Measurements from ENCODE around the gene SLC1A7. TPM values are rescaled to one million over a fixed set of nuclear protein-coding genes. Genes with fewer than 3 reads are reported as not detected.

The SLC1A7 gene
- total RNA-seq, 1 donor from 2014 or later = not detected

DNA sequence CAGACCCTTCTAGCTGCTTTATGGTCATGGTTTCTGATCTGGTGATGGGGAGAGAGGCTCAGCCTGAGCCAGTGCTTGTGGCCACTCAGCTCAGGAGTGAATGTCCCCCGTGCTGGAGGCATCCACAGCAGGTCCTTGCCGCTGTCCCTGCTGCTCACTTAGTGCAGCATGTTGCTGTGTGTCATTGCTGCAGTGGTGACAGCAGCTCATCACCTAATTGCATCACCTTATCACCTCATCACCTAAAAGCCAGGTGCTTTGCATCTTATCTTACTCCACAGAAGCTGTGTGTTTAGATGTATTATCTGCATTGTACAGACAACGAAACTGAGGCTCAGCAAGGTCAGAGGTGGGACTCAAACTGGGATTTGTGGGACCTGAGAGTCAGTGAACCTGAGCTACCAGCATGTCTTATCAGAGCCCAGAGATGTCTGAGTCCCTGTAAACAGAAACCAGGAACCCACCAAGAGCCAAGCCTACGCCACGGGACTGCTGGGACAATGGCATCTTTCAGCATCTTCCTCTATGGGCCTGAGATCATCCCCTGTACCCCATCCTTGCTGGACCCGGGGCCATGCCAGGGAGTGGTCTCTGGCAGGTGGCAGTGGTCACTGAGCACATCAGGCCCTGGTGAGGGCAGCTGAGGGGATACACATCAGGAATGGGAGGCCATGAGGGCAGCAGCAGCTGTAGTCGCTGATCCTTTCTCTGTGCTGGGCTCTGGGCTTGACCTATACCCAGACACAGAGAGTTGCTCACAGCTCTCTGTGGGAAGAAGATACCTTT is 73.9 kb downstream of the SLC1A7 start:
- no peak overlapping the region for H3K4me3 ChIP-seq (ENCODE audit: low read depth, low read length)
- H3K36me3 ChIP-seq (ENCODE audit: control insufficient read depth, insufficient read depth, low read length) = no peaks in the 10 kb centered on the region
- no peak for DNase-seq (ENCODE audit: low read depth)
- TF ChIP-seq CTCF (IDR thresholded peaks at IDR 0.05; ENCODE audit: insufficient read depth, low read length, poor library complexity, severe bottlenecking) = no peak
- peaks cover 8% of the 10 kb centered on the region for H3K27me3 ChIP-seq (ENCODE audit: control insufficient read depth, insufficient read depth, low read length)

DNA sequence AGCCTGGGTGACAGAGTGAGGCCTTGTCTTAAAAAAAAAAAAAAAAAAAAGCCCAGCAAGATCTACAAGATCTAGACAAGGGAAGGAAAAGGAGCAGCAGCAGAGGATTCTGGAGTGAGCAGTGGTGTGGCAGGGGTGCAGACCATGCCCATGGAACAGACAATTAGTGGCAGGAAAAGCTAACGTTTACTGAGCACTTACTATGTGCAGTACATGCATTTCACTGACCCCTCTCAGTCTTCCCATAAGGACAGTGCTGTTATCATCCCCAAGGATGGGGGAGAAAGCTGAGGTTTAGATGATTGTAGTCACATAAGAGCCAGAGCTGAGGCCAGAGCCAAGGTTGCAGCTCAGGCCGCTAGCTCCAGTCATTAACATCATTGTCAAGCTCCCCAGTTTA is 74.6 kb downstream of the SLC1A7 start:
- peaks cover 14% of the 10 kb centered on the region for H3K27me3 ChIP-seq (ENCODE audit: control insufficient read depth, insufficient read depth, low read length)
- TF ChIP-seq CTCF (IDR thresholded peaks at IDR 0.05; ENCODE audit: insufficient read depth, low read length, poor library complexity, severe bottlenecking) = no peak
- no peak for DNase-seq (ENCODE audit: low read depth)
- H3K36me3 ChIP-seq (ENCODE audit: control insufficient read depth, insufficient read depth, low read length) = no peaks in the 10 kb centered on the region
- no peak overlapping the region for H3K4me3 ChIP-seq (ENCODE audit: low read depth, low read length)

DNA sequence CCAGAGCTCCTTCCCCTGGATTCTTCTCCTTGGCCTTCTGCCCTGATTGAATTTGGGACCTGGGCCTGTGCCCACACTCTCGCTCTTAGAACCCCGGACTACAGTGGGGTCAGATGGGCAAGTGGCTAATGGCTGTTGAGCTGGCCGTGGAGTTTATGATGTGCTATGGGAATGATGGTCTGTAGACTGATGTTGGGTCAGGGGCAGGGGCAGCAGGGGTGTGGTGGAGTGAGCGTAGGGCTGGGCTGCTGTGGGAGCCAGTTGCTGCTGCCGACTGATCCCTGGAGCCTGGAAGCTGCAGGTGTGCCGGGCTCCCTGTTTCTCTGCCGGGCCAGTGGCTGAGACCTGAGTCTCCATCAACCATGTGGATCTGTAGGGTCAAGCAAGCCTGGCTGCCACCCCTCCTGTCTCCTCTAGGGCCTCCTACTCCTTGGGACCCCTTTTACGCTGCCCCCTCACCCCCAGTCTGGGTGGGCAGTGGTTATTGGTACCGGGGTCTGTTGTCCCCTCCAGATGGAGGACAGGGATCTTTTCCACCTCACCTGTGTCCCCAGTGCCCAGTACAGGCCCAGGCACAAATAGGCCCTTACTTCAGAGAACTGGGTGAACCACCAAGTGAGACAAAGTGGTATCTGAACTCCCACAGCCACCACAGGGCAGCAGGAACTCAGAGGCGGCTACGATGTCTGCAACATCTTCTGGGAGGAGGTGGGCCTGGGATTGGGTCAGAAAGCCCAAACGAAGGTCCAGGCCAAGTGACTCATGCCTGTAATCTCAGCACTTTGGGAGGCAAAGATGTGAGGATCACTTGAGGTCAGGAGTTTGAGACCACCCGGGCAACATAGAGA is 75.3 kb downstream of the SLC1A7 start:
- Histone ChIP-seq H3K27me3 (ENCODE audit: control insufficient read depth, insufficient read depth, low read length) (peaks cover 22% of the 10 kb centered on the region), H3K36me3 (ENCODE audit: control insufficient read depth, insufficient read depth, low read length) (no peaks in the 10 kb centered on the region), H3K4me3 (ENCODE audit: low read depth, low read length) (no peak overlapping the region)
- no peak for DNase-seq (ENCODE audit: low read depth)
- no peak for TF ChIP-seq CTCF (IDR thresholded peaks at IDR 0.05; ENCODE audit: insufficient read depth, low read length, poor library complexity, severe bottlenecking)

GRCh38 chr1:53066488-53066887 is 76.0 kb downstream of the SLC1A7 start:
- no peak for TF ChIP-seq CTCF (IDR thresholded peaks at IDR 0.05; ENCODE audit: insufficient read depth, low read length, poor library complexity, severe bottlenecking)
- no peak overlapping the region for H3K4me3 ChIP-seq (ENCODE audit: low read depth, low read length)
- H3K27me3 ChIP-seq (ENCODE audit: control insufficient read depth, insufficient read depth, low read length) = peaks cover 25% of the 10 kb centered on the region
- DNase-seq (ENCODE audit: low read depth) = no peak
- no peaks in the 10 kb centered on the region for H3K36me3 ChIP-seq (ENCODE audit: control insufficient read depth, insufficient read depth, low read length)

DNA sequence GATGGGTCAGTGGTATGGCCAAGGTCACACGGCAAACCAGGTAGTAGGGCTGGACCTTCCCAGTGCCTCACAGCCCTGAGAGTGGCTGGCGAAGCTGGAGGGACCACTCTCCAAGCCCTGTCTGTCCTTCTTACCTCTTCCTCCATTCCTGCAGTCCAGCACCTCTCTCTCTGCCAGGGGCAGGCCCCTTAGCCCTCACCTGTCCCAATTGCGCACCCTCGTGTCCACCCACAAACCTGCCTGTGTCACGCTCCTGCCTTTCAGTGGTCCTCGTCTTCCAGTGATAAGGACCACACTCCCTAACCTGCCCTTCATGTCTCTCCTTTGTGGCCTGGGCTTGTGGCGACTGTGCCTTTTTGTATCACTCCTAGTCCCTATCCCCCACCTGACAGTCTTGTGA is 77.0 kb downstream of the SLC1A7 start:
- TF ChIP-seq CTCF (IDR thresholded peaks at IDR 0.05; ENCODE audit: insufficient read depth, low read length, poor library complexity, severe bottlenecking) = no peak
- no peaks in the 10 kb centered on the region for H3K36me3 ChIP-seq (ENCODE audit: control insufficient read depth, insufficient read depth, low read length)
- H3K4me3 ChIP-seq (ENCODE audit: low read depth, low read length) = no peak overlapping the region
- no peak for DNase-seq (ENCODE audit: low read depth)
- peaks cover 34% of the 10 kb centered on the region for H3K27me3 ChIP-seq (ENCODE audit: control insufficient read depth, insufficient read depth, low read length)
